IPS-NIHi7 (cell line): ENCODE measurements around the gene IL16.
"Not testable (repeated sequence)": the region's sequence is repeated elsewhere in the genome, so short reads cannot be mapped to it uniquely, and the experiment has no call there.

Experiments used
- DNase-seq: peaks from one replicate; pipeline ENCODE4 v3.0.0; 2012; ENCODE audit warnings: mixed read lengths; ENCODE audit errors: extremely low spot score

The IL16 gene

DNA sequence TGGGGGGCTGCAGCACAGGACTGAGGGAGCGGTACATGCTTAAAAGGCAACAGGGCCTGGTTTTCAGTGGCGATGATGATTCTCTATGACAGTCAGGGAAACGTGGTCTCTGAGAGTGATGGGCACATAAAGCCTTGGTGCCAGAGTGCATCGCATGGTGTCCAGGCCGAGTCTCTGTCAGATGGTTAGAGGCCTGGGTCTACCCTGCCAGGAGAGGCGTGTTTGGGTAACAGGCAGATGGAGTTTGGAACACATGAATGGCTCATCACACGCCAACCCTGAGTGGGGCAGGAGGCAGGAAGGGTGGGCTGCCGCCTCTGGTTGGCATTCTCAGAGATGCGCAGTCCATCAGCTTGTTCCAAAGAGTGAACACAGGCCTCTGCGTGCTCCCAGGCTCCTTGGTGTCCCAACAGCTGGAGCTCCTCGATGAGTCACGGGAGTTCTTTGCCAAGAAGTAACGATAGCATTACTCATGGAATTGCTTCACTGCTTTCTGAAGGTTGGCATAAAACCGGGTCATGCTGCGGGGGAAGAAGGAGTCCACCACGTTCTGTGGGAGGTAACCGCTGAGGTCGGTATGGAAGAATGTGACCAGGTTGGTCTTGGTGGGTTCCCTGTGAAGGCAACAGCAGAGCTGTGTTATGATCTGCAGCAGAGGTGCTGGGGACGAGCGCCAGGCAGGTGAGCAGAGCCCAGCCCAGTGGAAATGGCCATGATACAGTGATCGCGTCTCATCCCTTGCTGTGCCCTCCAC lies 116.3 kb downstream of the IL16 start:
- no peak for DNase-seq

DNA sequence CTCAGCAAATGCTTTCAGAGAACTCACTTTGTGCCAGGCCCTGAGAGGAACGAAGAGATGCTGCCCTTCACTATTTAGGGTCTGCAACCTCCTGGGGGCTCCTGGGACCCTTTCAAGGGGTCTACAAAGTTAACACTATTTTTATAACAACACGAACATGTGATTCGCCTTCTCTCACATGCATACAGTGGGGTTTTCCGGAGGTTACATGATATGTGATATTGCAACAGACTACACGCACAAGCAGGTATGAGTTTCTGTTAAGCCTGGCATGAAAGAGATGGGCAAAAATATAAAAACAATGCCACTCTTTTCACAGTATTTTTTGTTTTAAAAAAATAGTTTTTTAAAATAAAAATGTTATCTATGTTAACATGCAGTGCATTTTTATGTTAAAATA lies 117.0 kb downstream of the IL16 start:
- DNase-seq: no peak

DNA sequence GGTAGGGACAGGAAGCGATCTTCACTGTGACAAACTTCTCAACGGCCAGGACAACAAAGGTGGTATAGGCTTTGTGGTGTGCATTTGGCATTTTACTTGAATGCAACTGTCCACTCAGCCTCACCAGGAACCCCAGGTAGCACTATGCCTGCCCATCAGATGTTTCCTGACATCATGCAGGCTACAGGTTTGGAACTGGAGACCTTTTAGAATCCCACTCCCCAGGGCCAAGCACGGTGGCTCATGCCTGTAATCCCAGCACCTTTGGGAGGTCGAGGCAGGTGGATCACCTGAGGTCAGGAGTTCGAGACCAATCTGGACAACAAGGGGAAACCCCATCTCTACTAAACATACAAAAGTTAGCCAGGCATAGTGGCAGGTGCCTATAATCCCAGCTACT lies 117.7 kb downstream of the IL16 start:
- no peak for DNase-seq

DNA sequence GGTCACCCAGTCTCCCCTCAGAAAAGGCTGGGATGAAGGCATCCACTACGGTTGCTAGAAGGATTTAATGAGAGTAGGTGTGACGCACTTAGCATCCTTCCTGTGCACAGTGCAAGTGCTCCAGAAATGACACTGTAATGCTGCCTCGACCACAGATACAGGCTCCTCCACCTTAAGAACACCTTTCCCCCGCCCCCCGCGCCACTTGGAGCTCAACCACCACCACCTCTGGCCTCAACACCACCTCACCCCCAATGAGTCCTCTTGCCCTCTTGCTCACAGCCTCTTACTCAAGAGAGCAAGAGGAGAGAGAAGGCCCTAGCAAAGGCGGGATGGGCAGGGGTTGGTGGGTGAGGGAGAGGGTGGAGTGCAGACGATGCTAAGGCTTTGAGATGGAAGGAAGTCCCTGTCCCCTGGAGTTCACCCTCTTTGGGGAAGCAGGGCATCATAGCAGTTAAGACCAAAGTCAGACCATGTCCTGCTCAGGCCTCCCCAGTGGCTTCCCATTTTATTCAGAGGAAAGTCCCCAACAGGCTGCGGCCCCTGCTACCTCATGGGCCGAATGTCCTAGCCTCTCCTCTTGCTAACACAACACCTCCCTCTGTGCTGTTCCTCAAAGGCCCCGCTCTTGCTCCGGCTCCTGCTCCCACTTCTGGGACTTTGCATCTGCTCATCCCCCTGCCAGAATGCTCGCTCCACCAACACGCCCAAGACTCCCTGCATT lies 118.9 kb downstream of the IL16 start:
- no peak for DNase-seq

DNA sequence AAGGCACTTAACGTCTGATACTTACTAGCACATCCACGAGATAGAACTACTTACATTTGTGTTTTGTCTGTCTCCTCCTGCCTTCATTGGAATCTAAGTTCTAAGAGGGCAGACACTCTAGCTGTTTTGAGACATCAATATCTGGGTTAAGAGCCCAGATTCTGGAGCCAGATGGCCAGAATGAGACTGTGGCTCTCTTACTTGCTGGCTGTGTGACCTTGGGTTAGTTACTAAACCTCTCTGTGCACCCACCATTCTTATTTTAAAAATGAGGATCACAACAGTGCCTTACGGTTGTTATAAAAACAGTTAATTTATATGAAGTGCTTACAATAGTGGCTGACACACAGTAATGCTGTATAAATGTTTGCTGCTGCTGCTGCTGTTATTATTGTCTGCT lies 119.6 kb downstream of the IL16 start:
- no peak for DNase-seq

DNA sequence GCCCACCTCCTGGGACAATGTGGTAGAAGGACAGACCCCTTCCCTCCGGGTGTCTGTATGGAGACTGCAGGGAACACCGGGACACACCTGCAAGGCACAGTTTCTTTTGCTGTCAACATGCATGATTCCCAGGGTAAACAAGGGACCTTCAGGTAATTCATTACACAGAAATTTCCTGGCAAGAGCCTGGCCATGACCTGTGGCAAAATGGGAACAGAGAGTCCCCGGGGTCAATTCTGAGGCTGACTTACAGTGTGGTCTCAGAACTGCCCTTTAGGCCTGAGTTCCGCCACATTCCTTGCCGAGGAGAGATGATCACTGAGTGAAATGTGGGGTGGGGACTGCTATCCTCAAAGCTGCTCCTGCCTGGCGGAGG lies 121.0 kb downstream of the IL16 start:
- no peak for DNase-seq

DNA sequence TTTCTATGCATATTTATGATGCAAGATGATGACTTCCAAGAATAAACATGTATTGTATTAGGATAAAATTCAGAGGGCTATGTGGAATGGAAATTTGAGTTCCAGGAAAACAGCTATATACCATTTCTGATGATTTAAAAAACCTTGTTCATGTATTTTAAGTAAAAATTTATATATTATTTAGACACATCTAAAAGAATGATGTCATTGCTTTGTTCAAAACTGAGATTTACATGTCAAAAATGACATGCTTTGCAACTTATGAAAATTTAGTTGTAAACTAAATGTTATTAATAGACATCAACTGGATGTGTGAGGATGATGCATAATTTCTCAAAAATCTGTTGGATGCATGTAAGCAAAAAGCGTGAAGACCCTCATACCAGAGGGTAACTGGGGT lies 125.0 kb downstream of the IL16 start:
- no peak for DNase-seq

DNA sequence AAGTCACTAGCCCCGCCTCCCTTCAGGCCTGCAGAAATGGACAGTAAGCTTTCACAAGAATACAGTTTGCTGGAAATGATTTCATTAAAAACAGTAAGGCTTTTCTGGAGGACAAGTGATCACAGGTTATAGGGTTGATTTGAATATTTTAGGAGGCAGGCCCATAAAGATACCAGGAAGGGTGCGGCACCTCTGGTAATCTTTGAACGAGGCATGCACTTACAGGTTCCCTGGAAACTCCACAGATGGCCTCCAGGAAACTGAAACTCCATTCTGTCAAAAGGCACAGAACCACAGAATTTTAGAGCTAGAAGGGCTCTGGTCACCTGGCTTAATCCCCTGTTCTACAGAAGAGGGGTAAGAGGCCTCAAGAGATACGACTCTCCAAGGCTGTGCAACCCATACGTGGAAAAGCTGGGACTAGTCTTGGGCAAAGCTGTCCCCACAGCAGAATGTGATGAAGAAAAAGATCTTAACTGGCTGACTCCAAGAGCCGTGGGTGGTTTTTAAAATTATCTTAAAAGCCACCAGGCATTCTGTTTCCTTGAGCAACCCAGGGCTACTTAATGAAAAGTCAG lies 126.1 kb downstream of the IL16 start:
- no peak for DNase-seq

DNA sequence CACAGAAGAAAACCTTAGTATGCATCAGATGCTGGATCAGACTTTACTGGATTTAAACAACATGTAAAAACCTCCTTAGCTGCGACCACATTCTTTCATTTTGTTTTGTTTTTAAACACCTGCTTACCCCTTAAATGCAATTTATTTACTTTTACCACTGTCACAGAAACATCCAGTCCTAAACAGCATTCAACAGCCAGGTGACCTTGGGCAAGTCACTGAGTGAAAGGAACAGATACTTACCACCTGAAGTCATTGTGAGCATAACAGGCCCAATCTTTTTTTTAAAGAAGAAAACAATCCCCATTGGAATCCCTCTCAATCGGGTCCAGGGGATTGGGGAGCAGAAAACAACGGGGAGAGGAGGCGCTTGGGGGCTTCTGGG lies 126.9 kb downstream of the IL16 start:
- no peak for DNase-seq

DNA sequence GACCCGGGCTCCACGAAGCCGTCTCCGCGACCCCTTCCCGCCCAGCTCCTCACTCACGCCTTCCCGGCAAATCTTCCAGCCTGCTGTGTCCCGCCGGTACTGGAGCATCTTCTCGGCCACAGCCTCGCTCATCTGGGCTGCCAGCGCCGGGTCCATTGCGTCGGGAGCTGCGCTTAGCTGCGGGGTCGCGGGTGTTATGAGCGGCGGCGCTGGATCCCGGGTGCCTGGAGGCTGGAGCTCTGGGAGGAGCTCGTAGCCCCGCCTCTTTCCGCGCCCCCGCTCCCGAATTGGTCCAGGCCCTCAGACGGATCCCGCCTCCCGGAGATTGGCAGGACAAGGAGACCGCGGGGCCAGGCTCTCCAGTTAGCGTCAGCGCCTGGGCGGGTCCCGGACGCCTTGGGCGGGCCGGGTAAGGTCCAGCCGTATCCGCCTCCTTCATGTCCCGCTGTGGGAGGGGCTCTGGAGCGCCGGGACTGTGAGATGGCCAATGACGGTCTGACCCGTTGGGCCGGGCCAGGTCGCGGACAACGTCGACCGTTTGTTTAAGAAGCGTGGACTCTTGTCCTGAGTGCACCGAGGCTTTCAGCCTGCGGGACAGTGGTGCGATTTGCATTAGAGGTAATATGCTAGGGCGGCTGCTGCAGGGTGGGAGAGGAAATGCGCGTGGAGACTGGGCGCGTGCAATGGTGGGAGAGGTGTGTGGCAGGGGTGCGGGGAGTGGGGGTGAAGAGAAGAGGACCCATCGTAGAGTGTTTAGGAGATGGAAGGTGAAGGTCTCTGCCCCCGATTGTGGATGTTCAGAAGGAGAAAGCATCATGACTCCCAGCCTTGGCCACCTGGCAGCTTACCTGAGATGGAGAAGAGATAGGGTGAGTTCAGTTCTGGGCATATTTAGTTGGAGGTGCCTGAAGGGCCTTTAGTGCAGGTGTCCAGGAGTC lies 127.5 kb downstream of the IL16 start, which contains the start of gene STARD5:
STARD5 (minus strand) TSS at position 198 of the 938 bp plus-strand sequence; CDS start at position 156, 42 bp downstream.
- DNase-seq: peak; percentile 100

DNA sequence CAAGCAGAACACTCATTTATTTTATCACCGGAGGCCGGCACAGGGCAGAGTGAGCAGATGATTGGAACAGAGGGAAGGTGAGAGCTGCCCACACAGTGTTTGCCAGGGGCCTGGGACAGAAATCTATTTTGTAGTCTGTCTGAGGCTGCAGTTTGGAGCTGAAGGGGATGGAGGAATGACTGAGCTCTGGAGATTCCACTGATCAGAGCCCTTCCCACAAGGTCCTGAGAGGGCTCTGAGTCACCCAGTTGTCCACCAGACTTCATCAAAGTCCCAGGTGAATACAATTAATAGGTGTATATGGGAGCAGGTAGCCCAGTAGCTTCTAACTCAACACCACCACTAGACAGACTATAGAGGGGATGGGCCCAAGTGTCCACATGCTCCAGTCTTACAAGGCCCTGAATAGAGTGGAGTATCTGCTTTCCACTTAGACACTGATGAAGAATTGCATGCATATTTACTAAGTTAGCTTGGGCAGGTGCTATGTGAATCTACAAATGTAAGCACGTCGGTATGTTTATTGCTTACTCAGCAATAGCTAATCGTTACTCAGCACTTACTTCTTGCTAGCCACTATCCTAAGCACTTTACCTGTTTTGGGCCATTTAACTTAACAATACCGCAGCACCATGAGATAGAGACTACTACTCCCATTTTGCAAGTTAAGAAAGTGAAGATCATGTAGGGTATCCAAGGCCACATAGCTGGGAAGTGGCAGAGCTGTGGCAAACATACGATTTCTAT lies 130.0 kb downstream of the IL16 start:
- no peak for DNase-seq

DNA sequence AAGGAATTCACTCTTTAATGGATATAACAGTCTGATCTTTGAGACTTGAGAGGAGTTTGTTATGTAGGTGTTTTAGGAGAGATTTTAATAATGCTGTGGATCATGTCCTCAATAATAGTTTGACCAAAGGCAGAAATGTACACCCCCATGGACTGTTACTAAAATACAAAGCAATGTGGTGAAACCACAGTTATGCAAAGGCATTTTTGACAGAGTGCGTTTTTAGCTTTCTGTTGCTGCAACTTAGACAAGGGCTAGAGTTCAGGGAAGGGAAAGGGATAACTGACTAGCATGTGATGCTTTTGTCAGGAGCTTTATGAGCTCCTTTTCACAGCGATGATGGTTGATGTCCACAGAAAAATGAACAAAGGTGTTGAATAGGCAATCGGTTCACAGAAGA lies 130.8 kb downstream of the IL16 start:
- DNase-seq: no peak

DNA sequence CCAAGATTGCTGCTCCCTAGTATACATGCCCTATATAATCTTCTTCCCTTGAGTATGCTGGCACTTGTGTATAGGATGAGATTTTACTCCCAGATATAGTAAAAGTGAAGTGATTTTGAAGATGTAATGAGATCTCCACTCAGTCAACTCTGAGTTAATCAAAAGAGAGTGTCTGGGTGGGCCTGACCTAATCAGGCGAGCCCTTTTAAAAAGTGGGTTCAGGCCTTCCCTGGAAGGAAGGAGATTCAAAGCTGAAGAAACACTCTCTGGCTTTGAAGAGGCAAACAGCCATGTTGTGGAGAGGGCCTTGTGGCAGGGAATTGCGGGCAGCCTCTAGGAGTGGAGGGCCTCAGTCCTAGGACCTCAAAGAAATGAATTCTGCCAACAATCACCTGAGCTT lies 132.8 kb downstream of the IL16 start:
- DNase-seq: no peak

DNA sequence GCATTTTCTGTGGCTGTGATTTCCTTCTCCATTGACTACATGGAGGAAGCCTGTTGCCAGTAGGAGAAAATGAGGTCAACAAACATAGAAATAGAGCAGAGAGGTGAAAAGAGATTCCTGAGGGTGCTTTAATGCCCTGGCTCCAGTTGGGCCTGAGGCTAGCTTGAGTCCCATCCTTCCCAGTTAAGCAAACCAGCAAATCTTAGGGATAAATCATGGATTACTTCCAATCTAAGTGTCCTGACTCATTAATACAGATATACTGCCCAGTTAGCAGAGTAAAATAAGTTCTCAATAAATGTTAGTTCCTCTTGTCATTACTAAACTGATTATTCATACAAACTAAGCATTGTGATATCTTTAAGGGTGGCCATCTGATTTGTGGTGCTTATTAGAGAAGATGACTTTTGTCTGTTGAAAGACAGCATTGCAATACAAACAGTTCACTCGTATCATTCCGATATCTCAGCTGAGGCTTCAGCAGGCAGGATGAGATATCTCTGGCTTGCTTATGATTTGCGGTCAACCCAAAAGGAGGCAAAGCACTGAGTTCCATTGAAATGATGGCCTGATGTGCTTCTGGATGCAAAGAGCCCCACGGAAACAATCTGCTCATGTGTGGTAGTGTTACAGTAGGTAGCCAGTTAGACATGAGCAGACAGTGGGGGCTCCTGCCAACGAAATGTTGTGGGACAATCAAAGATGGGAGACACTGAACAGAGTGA lies 133.8 kb downstream of the IL16 start:
- DNase-seq: no peak

DNA sequence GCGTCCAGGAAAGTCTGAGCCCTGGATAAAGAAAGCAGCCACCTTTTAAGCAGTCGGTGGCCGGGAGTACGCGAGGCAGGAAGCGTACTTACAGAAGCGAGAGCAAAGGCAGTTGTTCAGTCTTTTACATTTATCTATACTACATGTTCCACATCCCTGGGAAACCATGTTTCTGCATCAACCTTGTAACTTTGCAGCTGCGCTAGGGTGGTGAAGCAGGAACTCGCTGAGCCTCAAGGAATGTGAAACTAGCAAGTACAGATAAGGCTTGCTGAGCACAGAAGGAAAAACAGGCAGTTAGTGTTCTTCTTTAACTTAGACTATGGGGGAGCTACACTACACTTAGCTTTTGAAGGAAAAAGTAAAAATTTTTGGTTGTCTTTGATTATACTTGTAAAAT lies 134.5 kb downstream of the IL16 start:
- DNase-seq: not testable (repeated sequence)

DNA sequence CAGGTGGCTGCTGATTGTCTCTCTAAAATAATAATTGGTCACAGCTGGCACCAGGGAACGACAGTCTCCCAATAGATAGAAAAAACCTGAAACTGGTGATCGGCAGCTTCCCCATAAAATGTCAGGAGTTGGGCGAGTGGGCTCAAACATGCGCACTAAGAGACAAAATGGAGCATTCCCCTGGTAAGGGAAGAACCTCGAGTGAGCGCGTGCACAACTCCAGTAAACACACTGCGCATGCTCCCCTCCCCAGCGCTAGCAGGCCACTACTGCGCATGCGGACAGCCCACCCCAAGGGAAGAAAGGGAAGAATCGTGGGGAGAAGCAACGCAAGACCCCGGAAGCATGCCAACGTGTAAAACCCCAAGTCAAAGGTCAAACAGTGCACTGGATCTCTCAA lies 134.9 kb downstream of the IL16 start:
- no peak for DNase-seq

DNA sequence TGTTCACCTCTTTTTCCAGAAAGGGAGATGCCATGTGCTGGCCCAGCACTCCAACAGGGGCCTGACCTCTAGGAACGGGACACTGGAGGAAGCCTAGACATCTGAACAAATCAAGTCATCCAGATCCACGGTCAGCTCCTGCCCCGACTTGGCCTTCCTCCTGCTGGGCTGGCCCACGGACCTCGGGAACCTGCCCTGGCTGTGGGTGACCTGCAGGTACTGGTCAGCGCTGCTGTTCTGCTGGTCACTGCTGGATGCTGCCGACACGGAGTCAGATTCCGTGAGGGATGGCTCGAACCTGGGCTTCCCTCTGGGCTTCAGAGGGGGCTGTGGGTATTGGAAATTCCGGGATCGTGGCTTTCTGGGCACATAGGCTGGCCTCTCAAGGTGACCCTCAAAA lies 135.6 kb downstream of the IL16 start:
- DNase-seq: no peak

DNA sequence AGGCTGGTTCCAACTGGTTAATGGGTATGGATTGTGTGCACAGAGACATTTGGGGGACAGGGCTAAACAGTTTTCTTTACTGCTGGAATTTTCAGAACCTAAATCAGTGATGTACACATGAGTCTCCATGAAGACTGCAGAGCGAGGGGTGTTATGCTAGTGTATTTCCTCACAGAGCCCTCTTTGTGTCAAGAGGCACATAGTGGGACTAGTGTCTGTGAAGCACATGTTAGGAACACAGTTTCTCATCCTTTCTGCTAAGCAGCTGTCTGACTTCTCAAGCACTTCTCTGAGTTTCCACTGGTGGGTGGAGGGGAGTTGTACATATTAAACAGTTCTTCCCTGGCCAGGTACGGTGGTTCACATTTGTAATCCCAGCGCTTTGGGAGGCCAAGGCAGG lies 136.7 kb downstream of the IL16 start:
- no peak for DNase-seq

DNA sequence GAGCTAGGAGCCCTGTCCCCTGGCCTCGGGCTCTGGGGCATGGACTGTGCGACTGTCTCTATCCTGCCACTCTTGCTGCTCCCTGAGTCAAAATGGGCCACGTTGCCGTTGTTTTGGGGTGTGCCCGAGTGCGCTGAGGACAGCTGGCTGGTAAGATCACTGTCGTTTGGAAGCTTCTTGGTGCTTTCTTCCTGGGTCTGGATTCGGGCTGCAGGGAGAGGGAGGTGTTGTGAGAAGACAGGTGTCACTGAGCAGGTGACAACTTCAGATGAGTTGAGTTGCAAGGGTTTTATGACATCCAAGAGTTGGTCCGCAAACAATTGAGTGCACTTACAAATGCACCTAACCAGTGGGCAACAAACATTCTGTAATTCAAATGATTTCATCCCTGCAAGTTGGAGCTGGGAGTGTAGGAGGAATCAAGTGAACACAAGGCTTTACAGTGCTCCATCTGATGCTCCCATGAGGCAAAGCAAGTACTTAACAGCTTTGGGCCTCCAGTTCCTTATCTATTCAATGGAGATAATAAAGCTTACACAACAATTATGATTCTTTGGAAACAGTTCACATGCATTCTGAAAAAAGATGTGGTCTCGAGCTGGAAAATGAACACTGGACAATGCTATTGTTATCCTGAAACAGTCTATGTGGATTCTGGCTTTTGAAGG lies 138.2 kb downstream of the IL16 start:
- DNase-seq: no peak

DNA sequence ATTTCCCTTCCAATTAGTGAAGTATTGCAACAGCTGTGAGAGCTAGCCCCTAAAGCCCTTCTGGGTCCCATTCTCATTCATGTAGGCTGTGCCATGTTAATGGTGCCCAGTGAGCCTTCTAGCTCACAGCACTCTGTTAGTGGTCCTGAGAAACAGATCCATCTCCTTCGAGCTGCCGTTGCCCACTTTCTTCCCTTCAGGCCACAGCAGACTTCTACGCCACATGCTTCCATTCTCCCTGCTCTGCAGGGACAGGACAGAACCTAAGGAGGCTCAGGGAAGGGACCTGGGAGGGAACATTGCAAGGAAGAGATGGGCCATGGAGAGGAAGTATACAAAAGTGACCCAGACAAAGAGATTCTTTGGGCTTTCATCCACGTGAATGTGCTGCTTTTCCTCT lies 139.0 kb downstream of the IL16 start:
- DNase-seq: no peak
